Measurements from ENCODE around the gene CDH4. TPM values are rescaled to one million over a fixed set of nuclear protein-coding genes. Genes with fewer than 3 reads are reported as not detected.
A peak's percentile ranks its signal among the peaks of the same experiment; 100 is the strongest.

Gene CDH4
- total and polyA plus RNA-seq, 2 of the 8 experiments (the other 6 are each of a cell fraction or from before 2014, with no cell fraction given), result 4.3 to 7.9 TPM

GRCh38 chr20:61739086-61739831 is 487.2 kb downstream of the CDH4 start:
- POLR2A ChIA-PET (ENCODE audit: partially characterized antibody), result no interaction called here
- Histone ChIP-seq H3K9me3 (ENCODE audit: insufficient read depth in 2 of 2, low read depth in 1 of 2, low read length in 1 of 2) (no peaks in the 10 kb centered on the region), H3K27me3 (replicated peaks in 1 of 4; ENCODE audit: control insufficient read depth in 3 of 4, extremely low read depth in 1 of 4, insufficient read depth in 3 of 4, low read length in 3 of 4) (peaks cover 0 to 3% (median 1%) of the 10 kb centered on the region in 4 experiments; a peak in 2 of 7 replicates), H3K4me1 (replicated peaks in 1 of 4; ENCODE audit: control insufficient read depth in 3 of 4, insufficient read depth in 4 of 4, low read length in 3 of 4) (no peaks in the 10 kb centered on the region), H3K36me3 (ENCODE audit: control insufficient read depth in 2 of 4, insufficient read depth in 4 of 4, low read length in 3 of 4) (no peaks in the 10 kb centered on the region), H3K56ac (replicated peaks; ENCODE audit: insufficient read length, low read depth, low read length) (no peak overlapping the region), H3K18ac (ENCODE audit: extremely low read depth, low read length) (no peak overlapping the region), H3K4me2 (ENCODE audit: insufficient read depth in 1 of 2, low read depth in 2 of 2, low read length in 2 of 2) (no peak overlapping the region), H3K4ac (replicated peaks; ENCODE audit: insufficient read length, low read depth, low read length) (no peak overlapping the region), H4K20me1 (replicated peaks in 1 of 2; ENCODE audit: control insufficient read depth in 1 of 2, insufficient read depth in 2 of 2, low read length in 2 of 2) (no peaks in the 10 kb centered on the region), H2BK20ac (ENCODE audit: low read length) (no peak overlapping the region), H3K79me2 (ENCODE audit: control insufficient read depth in 1 of 2, insufficient read depth in 2 of 2, low read length in 2 of 2) (no peaks in the 10 kb centered on the region), H2BK12ac (ENCODE audit: low read depth, low read length) (no peak overlapping the region), H4K91ac (replicated peaks; ENCODE audit: insufficient read length, low read length) (no peak overlapping the region), H3K79me1 (ENCODE audit: low read depth, low read length) (no peaks in the 10 kb centered on the region), H4K8ac (ENCODE audit: extremely low read depth, insufficient read depth, low read length) (no peak overlapping the region), H3K27ac (ENCODE audit: low read depth, low read length) (no peak overlapping the region), H2BK15ac (ENCODE audit: low read length) (no peak overlapping the region), H2BK5ac (ENCODE audit: low read depth, low read length) (no peak overlapping the region), H3K9ac (replicated peaks in 1 of 4; ENCODE audit: extremely low read depth in 1 of 4, low read depth in 3 of 4, low read length in 3 of 4) (no peak overlapping the region), H3K14ac (ENCODE audit: insufficient read length) (no peak overlapping the region), H2AK5ac (ENCODE audit: low read depth, low read length) (no peak overlapping the region), H3K23ac (ENCODE audit: insufficient read length) (no peak overlapping the region), H3K4me3 (ENCODE audit: extremely low read depth in 1 of 4, insufficient read depth in 2 of 4, low read depth in 3 of 4, low read length in 4 of 4) (no peak overlapping the region), H2AFZ (ENCODE audit: low read length) (no peak overlapping the region), H2BK120ac (replicated peaks; ENCODE audit: low read depth, low read length) (no peak overlapping the region), H4K5ac (ENCODE audit: insufficient read length, low read depth, low read length) (no peak overlapping the region), H3K23me2 (ENCODE audit: low read depth, low read length) (no peaks in the 10 kb centered on the region; the same call in 1 of the 2 replicates)
- DNase-seq (ENCODE audit: low read depth in 1 of 2, low spot score in 2 of 2) (no peak), FAIRE-seq (no peak)
- CTCF ChIA-PET (ENCODE audit: partially characterized antibody), result no interaction called here
- 0 out of 4 replicates have a peak, but pooled peaks of 1 of the 2 experiments have one; percentile 14 for TF ChIP-seq RAD21 (IDR thresholded peaks at IDR 0.05 in 1 of 2, conservative IDR thresholded peaks at IDR 0.05 in 1 of 2; ENCODE audit: low read depth in 2 of 2, low read length in 2 of 2)
- no peak for TF ChIP-seq RXRA (IDR thresholded peaks at IDR 0.05; ENCODE audit: insufficient read depth, low read depth, low read length)
- TF ChIP-seq CTCF (IDR thresholded peaks at IDR 0.05; ENCODE audit: control extremely low read depth in 1 of 3, insufficient read depth in 1 of 3, low read depth in 1 of 3, low read length in 3 of 3), result peak in 1 of 3 experiments; percentile 9; a peak in 2 of 4 replicates
- WGBS, 2 experiments (ENCODE audit: extremely low coverage in 1 of 2, insufficient coverage in 1 of 2, insufficient read length in 1 of 2, insufficient replicate concordance in 2 of 2, low coverage in 1 of 2, low lambda C conversion rate in 2 of 2, missing lambda C conversion rate in 1 of 2), result 84% methylated on average over 19 of the region's 19 CpGs; no CpG with 5 or more reads in 1 of the 2 experiments

Data from H1 (cell line).